HS-5 (cell line): ENCODE measurements around the gene SNAP47.

Experiments used
- DNase-seq: peaks from one replicate; pipeline ENCODE4 v3.0.0-alpha.2; 2012; ENCODE audit warnings: low read depth

The SNAP47 gene

DNA sequence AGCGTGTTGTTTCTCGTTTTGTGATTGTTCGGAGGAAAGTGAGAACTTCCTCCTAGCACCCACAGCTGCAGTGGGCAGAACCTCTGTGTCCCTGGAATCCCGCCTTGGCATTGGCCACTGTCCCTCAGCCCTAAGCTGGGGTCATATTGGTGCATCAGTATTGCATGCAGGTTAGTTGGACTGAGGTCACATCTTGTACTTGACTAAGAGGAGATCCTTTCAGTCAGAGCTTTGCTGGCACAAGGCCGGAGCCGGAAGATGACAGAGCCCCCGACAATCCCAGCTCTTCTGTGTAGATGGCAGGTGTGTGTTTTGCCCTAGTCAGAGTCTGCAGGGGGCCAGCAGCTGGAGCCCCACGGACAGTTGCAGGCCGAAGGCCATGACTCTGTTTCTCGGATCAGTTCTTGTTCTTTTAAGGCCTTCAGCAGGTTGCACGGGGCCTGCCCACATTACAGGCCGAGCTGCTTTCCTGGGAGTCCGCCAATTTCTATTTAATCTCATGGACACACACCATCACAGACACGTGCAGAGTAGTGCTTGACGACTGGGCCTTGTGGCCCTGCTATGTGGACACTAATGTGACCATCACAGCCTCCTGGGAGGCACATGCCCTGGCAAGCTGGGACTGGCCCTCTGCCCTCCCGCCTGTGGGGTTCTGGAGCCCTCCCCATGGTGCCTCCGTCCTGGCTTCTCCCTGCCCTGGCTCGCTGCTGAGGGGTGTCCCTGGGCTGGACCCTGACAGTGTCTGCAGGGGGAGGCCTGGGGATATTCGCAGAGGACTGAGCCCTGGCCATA, 14.9 kb downstream of the SNAP47 start:
- no peak for DNase-seq

- DNase-seq: no peak
Measured at GRCh38 chr1:227753999-227754711, 18.9 kb downstream of the SNAP47 start.

DNA sequence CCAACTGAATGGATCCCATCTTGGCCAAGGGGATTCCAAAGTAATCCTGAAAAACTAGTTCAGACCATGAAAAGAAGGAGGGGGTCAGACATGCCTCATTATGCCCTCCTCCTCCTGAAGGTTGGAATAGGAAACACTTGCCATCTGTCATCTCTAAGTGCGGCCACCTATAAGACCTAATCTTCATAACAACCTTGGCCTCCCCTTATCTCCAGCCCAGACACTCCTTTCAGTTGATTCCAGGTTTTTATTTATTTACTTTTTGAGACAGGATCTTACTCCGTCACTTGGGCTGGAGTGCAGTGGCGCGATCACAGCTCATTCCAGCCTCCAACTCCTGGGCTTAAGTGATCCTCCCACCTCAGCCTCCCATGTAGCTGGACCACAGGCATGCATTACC, 19.7 kb downstream of the SNAP47 start:
- no peak for DNase-seq

- DNase-seq: no peak
Measured at GRCh38 chr1:227756172-227756959, 21.1 kb downstream of the SNAP47 start.

DNA sequence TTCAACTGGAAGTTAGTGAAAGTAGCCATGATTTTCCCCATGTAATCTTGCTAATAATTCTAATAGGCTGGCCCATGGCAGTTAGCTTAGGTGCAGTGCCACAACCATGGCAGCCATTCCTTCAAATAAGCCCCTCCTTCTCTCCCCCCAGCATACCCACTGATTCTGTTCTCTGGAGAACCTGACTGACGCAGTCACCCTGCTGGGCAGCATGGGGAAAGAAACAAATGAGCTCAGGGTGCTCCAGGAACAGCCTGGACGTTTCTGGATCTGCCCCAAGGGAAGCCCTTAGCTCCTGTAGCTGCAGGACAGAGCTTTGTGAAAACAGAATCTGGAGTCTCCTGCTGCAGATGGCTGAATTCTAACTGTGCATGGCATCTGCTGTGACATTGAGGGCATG, 22.5 kb downstream of the SNAP47 start:
- DNase-seq: no peak

GRCh38 chr1:227758366-227758765, 23.1 kb downstream of the SNAP47 start:
- DNase-seq: no peak

- peak; percentile 89 for DNase-seq
Measured at GRCh38 chr1:227759341-227760300, 24.4 kb downstream of the SNAP47 start.

DNA sequence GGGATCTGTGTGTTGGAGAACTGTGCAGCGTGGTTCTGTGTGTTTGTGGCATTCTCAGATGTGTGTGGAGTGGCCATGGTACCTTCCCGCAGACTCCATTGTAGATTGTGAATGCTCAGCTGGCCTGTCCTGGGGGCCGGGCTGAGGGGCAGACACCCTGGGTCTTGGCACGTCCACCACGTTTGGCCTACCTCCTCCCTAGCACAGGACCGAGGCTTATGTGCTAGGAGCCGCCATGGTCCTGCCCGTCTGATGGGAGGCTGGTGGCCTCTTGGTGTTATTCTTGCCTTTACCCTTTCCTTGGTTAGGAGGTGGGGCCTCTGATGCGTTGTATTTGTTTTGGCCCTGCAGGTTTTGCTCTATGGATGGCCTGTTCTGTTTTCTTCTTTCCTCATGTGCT, 25.1 kb downstream of the SNAP47 start:
- DNase-seq: no peak

GRCh38 chr1:227761621-227762230, 26.5 kb downstream of the SNAP47 start:
- no peak for DNase-seq

- DNase-seq: peak; percentile 29
Measured at GRCh38 chr1:227762231-227762911, 27.1 kb downstream of the SNAP47 start.

GRCh38 chr1:227763246-227764018, 28.2 kb downstream of the SNAP47 start:
- DNase-seq: no peak

- no peak for DNase-seq
Measured at GRCh38 chr1:227764019-227764391, 28.8 kb downstream of the SNAP47 start.

DNA sequence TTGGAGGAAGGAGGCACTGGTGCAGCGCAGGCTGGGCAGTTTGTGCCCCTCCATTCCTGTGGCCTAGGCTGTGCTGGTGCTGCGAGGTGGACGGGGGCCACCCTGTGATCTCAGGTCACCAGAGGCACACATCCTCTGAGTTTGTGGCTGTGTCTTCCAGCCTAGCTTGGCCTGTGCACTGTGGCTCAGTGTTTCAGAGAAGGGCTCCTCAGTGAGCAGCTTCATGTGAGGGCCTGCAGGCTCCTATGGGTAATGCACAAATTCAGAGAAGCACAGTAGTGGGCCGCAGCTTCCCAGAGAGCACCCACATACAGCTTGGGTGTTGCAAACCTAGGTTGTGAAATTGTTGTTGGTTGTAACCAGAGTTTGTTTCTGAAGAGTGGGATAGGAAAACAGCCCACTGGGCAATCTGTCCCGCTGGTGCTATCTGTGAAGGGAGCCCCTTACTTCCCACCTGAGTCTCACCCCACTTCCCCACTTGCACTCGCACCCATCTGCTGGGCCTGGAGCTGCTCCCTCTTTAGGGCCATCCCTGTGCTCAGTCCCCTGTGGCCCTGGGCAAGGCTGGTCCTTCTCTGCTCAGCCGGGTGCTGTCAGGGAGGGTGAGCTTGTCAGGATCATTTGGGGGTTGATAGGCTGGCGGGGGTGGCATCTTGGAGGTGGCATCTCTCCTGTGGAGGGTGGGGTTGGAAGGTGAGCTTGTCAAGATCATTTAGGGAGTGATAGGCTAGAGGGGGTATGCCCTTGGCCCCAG, 30.2 kb downstream of the SNAP47 start:
- no peak for DNase-seq

GRCh38 chr1:227766015-227766634, 30.9 kb downstream of the SNAP47 start:
- no peak for DNase-seq

DNA sequence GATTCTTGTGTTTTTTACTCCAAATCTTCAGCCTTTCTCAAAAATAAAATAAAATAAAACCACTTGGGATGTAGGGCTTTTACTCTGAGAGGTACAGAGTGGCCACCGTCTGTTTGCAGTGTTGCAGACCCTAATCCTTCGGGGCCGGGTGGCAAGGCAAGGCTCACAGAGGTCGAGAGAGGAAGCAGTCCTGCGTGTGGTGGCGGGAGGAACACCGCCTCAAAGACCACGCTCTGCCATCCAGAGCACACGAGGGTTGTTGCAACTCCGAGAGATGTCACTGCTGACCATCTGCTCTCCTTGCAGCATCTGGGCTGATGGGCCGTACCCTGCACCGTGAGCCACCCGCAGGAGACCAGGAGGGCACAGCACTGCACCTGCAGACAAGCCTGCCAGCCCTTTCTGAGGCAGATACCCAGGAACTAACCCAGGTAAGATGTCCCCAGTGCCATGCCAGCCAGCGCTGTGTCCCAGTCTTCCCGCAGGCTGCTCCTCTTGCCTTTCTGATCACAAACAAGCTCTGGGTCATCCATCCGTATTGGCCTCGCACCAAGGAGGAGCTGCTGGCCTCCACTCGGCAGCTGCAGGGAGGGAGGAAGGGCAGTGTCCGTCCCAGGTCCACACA, 31.5 kb downstream of the SNAP47 start:
- DNase-seq: no peak

- DNase-seq: no peak
Measured at GRCh38 chr1:227767401-227768124, 32.3 kb downstream of the SNAP47 start.

DNA sequence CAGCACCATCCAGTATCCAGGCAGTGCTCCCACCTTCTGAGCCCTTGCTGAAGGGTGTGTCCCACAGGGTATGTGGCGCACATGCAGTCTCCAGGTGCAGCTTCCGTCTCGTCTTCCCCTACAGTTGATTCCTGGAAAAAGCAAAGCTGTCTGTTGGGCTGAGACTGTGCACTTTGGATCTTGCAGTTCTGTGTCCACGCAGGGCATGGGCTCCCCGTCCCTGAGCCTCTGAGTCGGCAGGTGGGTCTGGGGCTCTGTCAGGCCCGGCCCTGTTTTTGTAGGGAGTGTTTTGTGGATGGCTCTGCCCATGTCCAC, 32.8 kb downstream of the SNAP47 start:
- no peak for DNase-seq

DNA sequence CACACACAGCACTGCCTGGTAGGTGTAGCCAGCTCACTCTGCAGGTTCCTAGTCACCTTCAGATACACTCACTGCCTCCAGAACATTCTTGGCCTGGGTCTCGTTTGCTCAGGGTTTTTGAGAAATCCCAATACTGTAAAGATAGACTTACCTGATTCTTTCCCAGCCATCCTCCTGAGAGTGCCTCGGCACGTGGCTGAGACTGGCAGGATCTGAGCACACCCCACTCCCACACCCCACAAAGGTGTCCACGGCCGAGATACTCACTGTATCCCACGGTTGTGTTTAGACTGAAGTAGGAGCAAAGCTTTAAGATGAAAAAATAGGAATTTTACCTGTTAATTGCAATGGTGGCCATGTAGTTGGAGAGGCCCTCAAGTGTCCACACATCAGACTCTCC, 33.4 kb downstream of the SNAP47 start:
- DNase-seq: no peak
